A549 (cell line): ENCODE data around the gene GARS1. TPM values are rescaled to one million over a fixed set of nuclear protein-coding genes. Genes with fewer than 3 reads are reported as not detected.

Experiments
- ATAC-seq, 2 experiments: fragments of 200-7000 bp in 1 of 2; fragments of >200 bp in 1 of 2; cut with Nextera tagmentation in 1 of 2; cut with Tn5 transposase in 1 of 2; 3 replicates each; pipeline versions ENCODE4 v1.8.0 to v1.9.1; 2018 to 2020; ENCODE audit warnings: mild to moderate bottlenecking in 1 of 2, moderate library complexity in 1 of 2
- CTCF ChIA-PET: fragments of 300-600 bp; sonication (Branson Sonifier 250); formaldehyde crosslinking; extraction: SDS; loops from one replicate; lab custom pipeline; 2021; ENCODE audit warnings: antibody characterized with exemption, inconsistent platforms; lab: Yijun Ruan, JAX
- POLR2A ChIA-PET: fragments of 350-600 bp; formaldehyde crosslinking; extraction: SDS; loops from one replicate; lab custom pipeline; 2021; ENCODE audit warnings: antibody characterized with exemption, inconsistent platforms; lab: Yijun Ruan, JAX
- DNase-seq, 2 experiments: peaks; one replicate each; pipeline versions ENCODE4 v3.0.0 to v3.0.0-alpha.2; 2011 to 2016; ENCODE audit warnings: low read depth in 1 of 2, low spot score in 1 of 2
- FAIRE-seq: peaks from 2 replicates; lab custom pipeline; 2011; peaks lifted over from hg19 to GRCh38; lab: Jason Lieb, UNC
- H3K27ac ChIP-seq, 2 experiments: fragments of >200 bp; sonication (Bioruptor Twin); formaldehyde crosslinking; 3 replicates each; pipeline ENCODE4 v1.5.1; 2016 to 2017
- H3K4me1 ChIP-seq: fragments of >200 bp; sonication (Bioruptor Twin); formaldehyde crosslinking; 3 replicates; pipeline ENCODE4 v1.6.1; 2016
- H3K4me2 ChIP-seq: fragments of >200 bp; sonication (Bioruptor Twin); formaldehyde crosslinking; 3 replicates; pipeline ENCODE4 v1.6.1; 2016
- H3K4me3 ChIP-seq: fragments of >200 bp; sonication (Bioruptor Twin); formaldehyde crosslinking; 3 replicates; pipeline ENCODE4 v1.5.1; 2016
- H3K9me3 ChIP-seq: fragments of >200 bp; sonication (Bioruptor Twin); formaldehyde crosslinking; 3 replicates; pipeline ENCODE4 v1.6.1; 2016
- CBX8 ChIP-seq: fragments of 200-600 bp; sonication (generic); IDR thresholded peaks from 2 replicates; pipeline ENCODE4 v1.6.1; 2016
- CEBPB ChIP-seq, 2 experiments: fragments of >200 bp in 1 of 2; sonication (Bioruptor Twin) in 1 of 2; formaldehyde crosslinking in 1 of 2; IDR thresholded peaks; 2 replicates each; pipeline ENCODE4 v1.6.1; 2012 to 2016
- CTCF ChIP-seq: fragments of >200 bp; sonication (Bioruptor Twin); formaldehyde crosslinking; IDR thresholded peaks from 3 replicates; pipeline ENCODE4 v1.5.1; 2016
- EHF ChIP-seq: fragments of 250-450 bp; sonication (Bioruptor Pico); IDR thresholded peaks from 2 replicates; pipeline ENCODE4 v1.5.0; 2020; ENCODE audit warnings: mild to moderate bottlenecking
- HDAC2 ChIP-seq: fragments of 200-600 bp; sonication (generic); IDR thresholded peaks from 2 replicates; pipeline ENCODE4 v1.6.1; 2016
- HEYL ChIP-seq: fragments of 250-450 bp; sonication (Bioruptor Pico); IDR thresholded peaks from 2 replicates; pipeline ENCODE4 v1.8.0; 2021; ENCODE audit warnings: mild to moderate bottlenecking, moderate library complexity
- HOXB5 ChIP-seq: fragments of 250-450 bp; sonication (Bioruptor Pico); IDR thresholded peaks from 2 replicates; pipeline ENCODE4 v1.5.0; 2020; ENCODE audit warnings: mild to moderate bottlenecking, moderate library complexity
- KDM5A ChIP-seq: fragments of 200-600 bp; sonication (generic); IDR thresholded peaks from 2 replicates; pipeline ENCODE4 v1.6.1; 2016; ENCODE audit warnings: antibody characterized with exemption, mild to moderate bottlenecking
- MAFK ChIP-seq: fragments of 450-650 bp; IDR thresholded peaks from 2 replicates; pipeline ENCODE4 v1.6.1; 2014; ENCODE audit not compliant: partially characterized antibody
- MAZ ChIP-seq: fragments of 150-350 bp; IDR thresholded peaks from 2 replicates; pipeline ENCODE4 v1.6.1; 2014; ENCODE audit warnings: antibody characterized with exemption, low read depth, low read length, borderline replicate concordance
- NFE2L2 ChIP-seq: fragments of 150-350 bp; conservative IDR thresholded peaks from 2 replicates; pipeline ENCODE4 v1.6.1; 2014; ENCODE audit warnings: low read length
- PHF8 ChIP-seq: fragments of 200-600 bp; sonication (generic); IDR thresholded peaks from 2 replicates; pipeline ENCODE4 v1.6.1; 2016; ENCODE audit warnings: low read depth, mild to moderate bottlenecking, antibody characterized with exemption, moderate library complexity, borderline replicate concordance
- RARB ChIP-seq: fragments of 250-450 bp; sonication (Bioruptor Pico); IDR thresholded peaks from 2 replicates; pipeline ENCODE4 v1.8.0; 2021; ENCODE audit warnings: mild to moderate bottlenecking, moderate library complexity
- SMC3 ChIP-seq: fragments of >200 bp; sonication (Bioruptor Twin); formaldehyde crosslinking; IDR thresholded peaks from 3 replicates; pipeline ENCODE4 v1.6.1; 2018; ENCODE audit warnings: inconsistent platforms
- ZC3H11A ChIP-seq: fragments of 450-650 bp; IDR thresholded peaks from 2 replicates; pipeline ENCODE4 v1.6.1; 2014; ENCODE audit warnings: antibody characterized with exemption, mild to moderate bottlenecking
- WGBS: methylation state at CpG from one replicate; pipeline ENCODE4 v1.1.6; 2017; ENCODE audit errors: missing lambda C conversion rate; 5-methylcytosine and 5-hydroxymethylcytosine counted together
- polyA plus RNA-seq, 4 experiments: library from polyadenylated mRNA; depleted of rRNA in 3 of 4; stranded (reverse); fragments of >200 nt; fragmentation: RNase III in 1 of 4; extraction: RNeasy Plus Mini Kit Qiagen cat#74134 plus additional on column Dnase treatment in 1 of 4; gene quantifications; 2 replicates in 3 of 4; 3 replicates in 1 of 4; pipeline ENCODE4 v1.2.3, GENCODE V29; 2011 to 2017
- TF ChIP-seq, protein P1 (sequence below): fragments of 250-450 bp; sonication (Bioruptor Pico); IDR thresholded peaks from 2 replicates; pipeline ENCODE4 v1.5.0; 2021; ENCODE audit warnings: mild to moderate bottlenecking, moderate library complexity, borderline replicate concordance
- TF ChIP-seq, protein P2 (sequence below): fragments of 450-650 bp; IDR thresholded peaks from 2 replicates; pipeline ENCODE4 v1.6.1; 2014; ENCODE audit warnings: antibody characterized with exemption
- TF ChIP-seq, protein P3 (sequence below): fragments of >200 bp; sonication (Bioruptor Twin); formaldehyde crosslinking; IDR thresholded peaks from 2 replicates; pipeline ENCODE4 v1.6.1; 2016
- TF ChIP-seq, protein P4 (sequence below): fragments of >200 bp; sonication (Bioruptor Twin); formaldehyde crosslinking; IDR thresholded peaks from 3 replicates; pipeline ENCODE4 v1.6.1; 2016

GARS1 gene
- polyA plus RNA-seq, 2 of the 4 experiments (the other 2 are of a cell fraction) = 134 to 608 TPM

DNA sequence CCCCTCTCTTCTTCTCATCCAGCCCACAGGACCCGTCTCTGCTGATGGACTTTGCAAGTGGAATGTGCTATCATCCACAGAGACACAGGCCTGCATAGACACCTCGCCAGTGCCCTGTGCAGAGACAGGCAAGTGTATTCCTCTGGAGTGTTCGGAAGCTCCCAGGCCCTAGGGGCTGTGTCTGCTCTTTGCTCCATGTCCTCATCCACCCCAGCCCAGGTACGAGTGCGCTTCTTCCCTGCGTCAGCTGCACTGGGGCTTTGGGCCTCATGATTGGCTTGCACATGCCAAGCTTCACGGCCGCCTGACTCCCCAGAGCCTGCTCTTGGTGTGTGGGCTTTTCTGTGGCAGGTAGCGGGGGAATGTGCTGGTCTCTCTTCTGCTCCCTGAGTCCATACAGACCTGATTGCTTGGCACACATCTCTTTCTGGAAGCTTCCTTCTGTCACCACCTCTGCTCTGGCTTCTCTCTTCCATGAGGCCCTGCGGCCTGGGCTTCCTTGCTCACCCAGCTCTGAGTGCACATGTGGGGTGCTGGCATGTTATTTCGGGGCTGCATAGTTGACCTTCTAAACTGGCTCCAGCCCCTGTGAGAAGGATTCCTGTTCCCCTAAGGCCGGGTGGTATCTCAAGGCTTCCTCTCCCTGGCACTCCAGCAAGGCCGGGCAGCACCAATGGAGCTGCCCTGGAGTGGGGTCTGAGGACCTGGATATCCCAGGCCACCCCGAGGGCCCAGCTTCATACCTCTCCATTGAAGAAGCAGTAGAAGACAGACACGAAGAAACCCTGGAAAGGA lies 59.8 kb downstream of the GARS1 start (continued):
- TF ChIP-seq, protein P1, sequence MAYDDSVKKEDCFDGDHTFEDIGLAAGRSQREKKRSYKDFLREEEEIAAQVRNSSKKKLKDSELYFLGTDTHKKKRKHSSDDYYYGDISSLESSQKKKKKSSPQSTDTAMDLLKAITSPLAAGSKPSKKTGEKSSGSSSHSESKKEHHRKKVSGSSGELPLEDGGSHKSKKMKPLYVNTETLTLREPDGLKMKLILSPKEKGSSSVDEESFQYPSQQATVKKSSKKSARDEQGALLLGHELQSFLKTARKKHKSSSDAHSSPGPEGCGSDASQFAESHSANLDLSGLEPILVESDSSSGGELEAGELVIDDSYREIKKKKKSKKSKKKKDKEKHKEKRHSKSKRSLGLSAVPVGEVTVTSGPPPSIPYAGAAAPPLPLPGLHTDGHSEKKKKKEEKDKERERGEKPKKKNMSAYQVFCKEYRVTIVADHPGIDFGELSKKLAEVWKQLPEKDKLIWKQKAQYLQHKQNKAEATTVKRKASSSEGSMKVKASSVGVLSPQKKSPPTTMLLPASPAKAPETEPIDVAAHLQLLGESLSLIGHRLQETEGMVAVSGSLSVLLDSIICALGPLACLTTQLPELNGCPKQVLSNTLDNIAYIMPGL (CRISPR knock-in tag) = no peak
- TF ChIP-seq HDAC2 (no peak), SMC3 (no peak), KDM5A (no peak), CBX8 (no peak), MAZ (no peak), HEYL (CRISPR knock-in tag) (no peak)

DNA sequence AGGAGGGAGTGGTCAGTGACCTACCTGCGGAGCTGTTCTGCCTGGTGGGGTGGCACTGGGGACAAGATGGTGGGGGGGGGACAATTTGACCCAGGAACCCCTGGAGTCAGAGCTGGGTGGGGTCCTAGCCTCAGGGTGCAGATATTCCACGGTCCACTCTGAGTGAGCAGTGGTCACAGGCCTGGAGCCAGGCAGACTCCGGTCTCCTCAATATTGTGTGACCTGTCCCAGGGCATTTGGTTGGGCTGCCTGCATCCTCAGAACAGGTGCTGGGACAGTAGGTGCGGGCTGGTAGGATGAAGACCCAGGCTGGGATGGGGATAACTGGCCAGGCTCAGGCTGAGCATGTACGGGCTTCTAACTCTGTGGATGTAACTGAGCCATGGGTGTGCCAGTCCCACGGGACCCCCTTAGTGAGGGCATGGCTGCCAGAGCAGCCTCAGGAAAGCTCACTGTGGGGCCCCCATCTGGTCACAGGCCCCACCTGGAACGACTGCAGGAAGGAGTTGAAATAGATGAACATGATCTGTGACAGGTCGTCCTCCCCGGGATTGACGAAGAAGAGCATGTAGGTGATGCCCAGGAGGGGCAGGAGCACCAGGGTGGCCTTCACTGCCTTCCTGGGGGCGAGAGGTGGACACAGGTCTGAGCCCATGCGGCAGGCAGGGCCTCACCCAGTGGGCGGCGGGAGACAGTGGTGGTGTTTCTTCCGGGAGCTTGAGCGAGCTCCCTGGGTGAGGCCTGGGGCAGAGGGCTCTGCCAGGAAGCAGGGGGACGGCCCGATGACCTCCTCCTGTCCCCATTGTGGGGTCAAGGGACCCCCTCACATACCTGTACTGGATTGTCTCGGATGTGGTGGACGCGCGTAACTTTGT lies 60.7 kb downstream of the GARS1 start:
- CTCF ChIA-PET = interaction anchor here (1.1 to 3.5 kb wide), 2 partner anchors 85 to 107 kb away, joined by 3 to 12 read pairs; no protein-coding TSS in a partner anchor
- no peak overlapping the region for H3K27ac ChIP-seq
- no peak overlapping the region for H3K4me2 ChIP-seq
- WGBS = 72% methylated on average over 21 of the region's 22 CpGs
- FAIRE-seq (no peak), ATAC-seq (no peak), DNase-seq (no peak)
- H3K9me3 ChIP-seq = no peaks in the 10 kb centered on the region
- POLR2A ChIA-PET = no interaction called here
- H3K4me3 ChIP-seq = no peak overlapping the region
- TF ChIP-seq, protein P2, sequence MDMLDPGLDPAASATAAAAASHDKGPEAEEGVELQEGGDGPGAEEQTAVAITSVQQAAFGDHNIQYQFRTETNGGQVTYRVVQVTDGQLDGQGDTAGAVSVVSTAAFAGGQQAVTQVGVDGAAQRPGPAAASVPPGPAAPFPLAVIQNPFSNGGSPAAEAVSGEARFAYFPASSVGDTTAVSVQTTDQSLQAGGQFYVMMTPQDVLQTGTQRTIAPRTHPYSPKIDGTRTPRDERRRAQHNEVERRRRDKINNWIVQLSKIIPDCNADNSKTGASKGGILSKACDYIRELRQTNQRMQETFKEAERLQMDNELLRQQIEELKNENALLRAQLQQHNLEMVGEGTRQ = no peak
- TF ChIP-seq PHF8 = no peak
- TF ChIP-seq, protein P3, sequence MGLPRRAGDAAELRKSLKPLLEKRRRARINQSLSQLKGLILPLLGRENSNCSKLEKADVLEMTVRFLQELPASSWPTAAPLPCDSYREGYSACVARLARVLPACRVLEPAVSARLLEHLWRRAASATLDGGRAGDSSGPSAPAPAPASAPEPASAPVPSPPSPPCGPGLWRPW = no peak
- TF ChIP-seq HOXB5 (CRISPR knock-in tag) = no peak
- TF ChIP-seq KDM5A = no peak
- TF ChIP-seq MAFK = no peak
- TF ChIP-seq ZC3H11A = no peak
- no peak for TF ChIP-seq SMC3
- no peak for TF ChIP-seq NFE2L2
- no peak for TF ChIP-seq CTCF
- no peak for TF ChIP-seq RARB (CRISPR knock-in tag)
- TF ChIP-seq EHF (CRISPR knock-in tag) = no peak
- TF ChIP-seq CEBPB (IDR thresholded peaks at IDR 0.05) = no peak
- TF ChIP-seq, protein P4, sequence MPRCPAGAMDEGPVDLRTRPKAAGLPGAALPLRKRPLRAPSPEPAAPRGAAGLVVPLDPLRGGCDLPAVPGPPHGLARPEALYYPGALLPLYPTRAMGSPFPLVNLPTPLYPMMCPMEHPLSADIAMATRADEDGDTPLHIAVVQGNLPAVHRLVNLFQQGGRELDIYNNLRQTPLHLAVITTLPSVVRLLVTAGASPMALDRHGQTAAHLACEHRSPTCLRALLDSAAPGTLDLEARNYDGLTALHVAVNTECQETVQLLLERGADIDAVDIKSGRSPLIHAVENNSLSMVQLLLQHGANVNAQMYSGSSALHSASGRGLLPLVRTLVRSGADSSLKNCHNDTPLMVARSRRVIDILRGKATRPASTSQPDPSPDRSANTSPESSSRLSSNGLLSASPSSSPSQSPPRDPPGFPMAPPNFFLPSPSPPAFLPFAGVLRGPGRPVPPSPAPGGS = no peak
- H3K4me1 ChIP-seq = no peaks in the 10 kb centered on the region
